Measurements from ENCODE around the gene TAS1R3. TPM values are rescaled to one million over a fixed set of nuclear protein-coding genes. Genes with fewer than 3 reads are reported as not detected.

Gene TAS1R3
- polyA plus RNA-seq, 1 donor from 2014 or later, result 1.0 TPM

DNA sequence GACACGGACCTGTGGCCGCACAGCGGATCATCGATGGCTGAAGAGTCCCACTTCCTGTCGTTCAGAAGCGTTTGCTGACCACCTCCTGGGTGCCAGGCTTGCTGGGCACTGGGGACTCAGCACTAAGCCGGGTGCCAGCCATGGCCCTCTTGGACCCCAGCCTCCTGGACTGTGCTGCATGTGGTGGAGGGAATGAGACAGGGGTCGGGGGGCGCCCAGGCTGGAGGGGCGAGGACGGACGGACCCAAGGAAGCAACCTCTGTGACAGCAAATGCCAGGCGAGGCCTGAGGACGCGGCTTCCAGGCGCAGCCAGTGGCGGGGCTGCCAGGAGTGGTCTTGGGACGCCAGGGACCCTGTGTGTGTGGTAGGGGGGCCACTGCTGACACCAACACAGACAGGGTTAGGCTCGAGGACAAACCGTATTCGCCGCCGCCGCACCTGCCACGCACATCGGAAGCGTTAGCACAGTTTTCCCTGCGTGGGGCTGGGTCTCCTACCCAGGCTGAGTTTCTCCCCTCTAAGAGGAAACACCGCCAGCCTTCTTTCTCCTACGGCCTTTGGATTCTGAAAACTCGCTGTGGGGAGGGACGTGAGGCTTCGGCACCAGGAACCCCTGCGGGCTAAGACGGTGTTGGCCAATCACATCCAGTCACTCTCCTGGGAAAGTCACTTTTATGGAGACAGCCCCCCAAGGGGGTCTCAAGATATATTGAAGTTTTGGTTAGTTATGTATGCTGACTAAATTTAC is 30.3 kb downstream of the TAS1R3 start:
- Histone ChIP-seq H3K27me3 (ENCODE audit: insufficient read depth, low read depth, low read length) (no peaks in the 10 kb centered on the region), H3K9me3 (ENCODE audit: low read length) (no peaks in the 10 kb centered on the region), H3F3A (ENCODE audit: insufficient read depth, low read length, poor library complexity, severe bottlenecking) (no peaks in the 10 kb centered on the region), H3K9ac (ENCODE audit: low read length) (no peak overlapping the region), H4K20me1 (ENCODE audit: insufficient read depth) (no peaks in the 10 kb centered on the region), H3K79me2 (replicated peaks; ENCODE audit: insufficient read depth, low read length) (no peaks in the 10 kb centered on the region), H3K36me3 (ENCODE audit: insufficient read depth, low read length) (no peaks in the 10 kb centered on the region), H3K9me2 (ENCODE audit: insufficient read depth, low read length) (no peaks in the 10 kb centered on the region), H3K4me2 (ENCODE audit: low read length) (no peak overlapping the region), H3K27ac (ENCODE audit: low read length) (no peak overlapping the region), H2AFZ (ENCODE audit: low read depth, low read length) (no peak overlapping the region), H3K4me3 (ENCODE audit: low read length) (no peak overlapping the region)
- TF ChIP-seq, protein P1, sequence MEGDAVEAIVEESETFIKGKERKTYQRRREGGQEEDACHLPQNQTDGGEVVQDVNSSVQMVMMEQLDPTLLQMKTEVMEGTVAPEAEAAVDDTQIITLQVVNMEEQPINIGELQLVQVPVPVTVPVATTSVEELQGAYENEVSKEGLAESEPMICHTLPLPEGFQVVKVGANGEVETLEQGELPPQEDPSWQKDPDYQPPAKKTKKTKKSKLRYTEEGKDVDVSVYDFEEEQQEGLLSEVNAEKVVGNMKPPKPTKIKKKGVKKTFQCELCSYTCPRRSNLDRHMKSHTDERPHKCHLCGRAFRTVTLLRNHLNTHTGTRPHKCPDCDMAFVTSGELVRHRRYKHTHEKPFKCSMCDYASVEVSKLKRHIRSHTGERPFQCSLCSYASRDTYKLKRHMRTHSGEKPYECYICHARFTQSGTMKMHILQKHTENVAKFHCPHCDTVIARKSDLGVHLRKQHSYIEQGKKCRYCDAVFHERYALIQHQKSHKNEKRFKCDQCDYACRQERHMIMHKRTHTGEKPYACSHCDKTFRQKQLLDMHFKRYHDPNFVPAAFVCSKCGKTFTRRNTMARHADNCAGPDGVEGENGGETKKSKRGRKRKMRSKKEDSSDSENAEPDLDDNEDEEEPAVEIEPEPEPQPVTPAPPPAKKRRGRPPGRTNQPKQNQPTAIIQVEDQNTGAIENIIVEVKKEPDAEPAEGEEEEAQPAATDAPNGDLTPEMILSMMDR (IDR thresholded peaks at IDR 0.05; ENCODE audit: poor library complexity, severe bottlenecking), result no peak
- TF ChIP-seq EP300 (conservative IDR thresholded peaks at IDR 0.05; ENCODE audit: poor library complexity, severe bottlenecking), result no peak

DNA sequence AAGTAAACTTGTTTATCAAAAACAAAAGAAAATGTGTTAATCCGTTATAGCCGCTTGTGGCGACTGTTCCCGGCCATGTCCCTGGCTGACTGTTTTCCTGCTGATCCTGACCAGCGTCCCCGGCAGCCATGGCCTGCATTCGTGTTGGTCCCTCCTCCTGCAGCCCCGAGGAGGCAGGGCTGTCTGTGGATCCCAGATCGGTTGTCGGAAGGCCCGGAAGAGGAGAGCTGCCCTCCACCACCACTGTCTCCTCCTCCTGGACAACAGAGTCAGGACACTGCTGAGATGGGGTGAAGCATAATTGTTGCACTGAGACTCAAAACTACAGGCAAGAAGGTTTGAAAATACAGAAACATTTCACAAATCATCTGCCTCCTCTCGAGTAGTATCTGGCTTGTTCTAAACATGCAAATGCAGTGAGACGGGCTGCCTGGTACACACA is 30.9 kb downstream of the TAS1R3 start:
- Histone ChIP-seq H3K27ac (ENCODE audit: low read length) (no peak overlapping the region), H3K4me3 (ENCODE audit: low read length) (no peak overlapping the region), H4K20me1 (ENCODE audit: insufficient read depth) (no peaks in the 10 kb centered on the region), H3K4me2 (ENCODE audit: low read length) (no peak overlapping the region), H3K27me3 (ENCODE audit: insufficient read depth, low read depth, low read length) (no peaks in the 10 kb centered on the region), H3F3A (ENCODE audit: insufficient read depth, low read length, poor library complexity, severe bottlenecking) (no peaks in the 10 kb centered on the region), H2AFZ (ENCODE audit: low read depth, low read length) (no peak overlapping the region), H3K36me3 (ENCODE audit: insufficient read depth, low read length) (no peaks in the 10 kb centered on the region), H3K79me2 (replicated peaks; ENCODE audit: insufficient read depth, low read length) (no peaks in the 10 kb centered on the region), H3K9ac (ENCODE audit: low read length) (no peak overlapping the region), H3K9me3 (ENCODE audit: low read length) (no peaks in the 10 kb centered on the region), H3K9me2 (ENCODE audit: insufficient read depth, low read length) (no peaks in the 10 kb centered on the region)
- TF ChIP-seq, protein P1 (IDR thresholded peaks at IDR 0.05; ENCODE audit: poor library complexity, severe bottlenecking), result no peak
- no peak for TF ChIP-seq POLR2AphosphoS5 (IDR thresholded peaks at IDR 0.05)
- TF ChIP-seq, protein P2, sequence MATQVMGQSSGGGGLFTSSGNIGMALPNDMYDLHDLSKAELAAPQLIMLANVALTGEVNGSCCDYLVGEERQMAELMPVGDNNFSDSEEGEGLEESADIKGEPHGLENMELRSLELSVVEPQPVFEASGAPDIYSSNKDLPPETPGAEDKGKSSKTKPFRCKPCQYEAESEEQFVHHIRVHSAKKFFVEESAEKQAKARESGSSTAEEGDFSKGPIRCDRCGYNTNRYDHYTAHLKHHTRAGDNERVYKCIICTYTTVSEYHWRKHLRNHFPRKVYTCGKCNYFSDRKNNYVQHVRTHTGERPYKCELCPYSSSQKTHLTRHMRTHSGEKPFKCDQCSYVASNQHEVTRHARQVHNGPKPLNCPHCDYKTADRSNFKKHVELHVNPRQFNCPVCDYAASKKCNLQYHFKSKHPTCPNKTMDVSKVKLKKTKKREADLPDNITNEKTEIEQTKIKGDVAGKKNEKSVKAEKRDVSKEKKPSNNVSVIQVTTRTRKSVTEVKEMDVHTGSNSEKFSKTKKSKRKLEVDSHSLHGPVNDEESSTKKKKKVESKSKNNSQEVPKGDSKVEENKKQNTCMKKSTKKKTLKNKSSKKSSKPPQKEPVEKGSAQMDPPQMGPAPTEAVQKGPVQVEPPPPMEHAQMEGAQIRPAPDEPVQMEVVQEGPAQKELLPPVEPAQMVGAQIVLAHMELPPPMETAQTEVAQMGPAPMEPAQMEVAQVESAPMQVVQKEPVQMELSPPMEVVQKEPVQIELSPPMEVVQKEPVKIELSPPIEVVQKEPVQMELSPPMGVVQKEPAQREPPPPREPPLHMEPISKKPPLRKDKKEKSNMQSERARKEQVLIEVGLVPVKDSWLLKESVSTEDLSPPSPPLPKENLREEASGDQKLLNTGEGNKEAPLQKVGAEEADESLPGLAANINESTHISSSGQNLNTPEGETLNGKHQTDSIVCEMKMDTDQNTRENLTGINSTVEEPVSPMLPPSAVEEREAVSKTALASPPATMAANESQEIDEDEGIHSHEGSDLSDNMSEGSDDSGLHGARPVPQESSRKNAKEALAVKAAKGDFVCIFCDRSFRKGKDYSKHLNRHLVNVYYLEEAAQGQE (IDR thresholded peaks at IDR 0.05; ENCODE audit: borderline replicate concordance), result no peak
- no peak for TF ChIP-seq EP300 (conservative IDR thresholded peaks at IDR 0.05; ENCODE audit: poor library complexity, severe bottlenecking)
- TF ChIP-seq EZH2 (IDR thresholded peaks at IDR 0.05; ENCODE audit: borderline replicate concordance, insufficient read depth, low read length, poor library complexity, severe bottlenecking), result no peak
- no peak for TF ChIP-seq TAF1 (IDR thresholded peaks at IDR 0.05; ENCODE audit: low read depth)
- no peak for TF ChIP-seq MXI1 (conservative IDR thresholded peaks at IDR 0.05; ENCODE audit: poor library complexity, severe bottlenecking)
- TF ChIP-seq RAD21 (conservative IDR thresholded peaks at IDR 0.05), result no peak
- no peak for TF ChIP-seq SMC3 (conservative IDR thresholded peaks at IDR 0.05; ENCODE audit: poor library complexity)

All from neural cell (in vitro differentiated cells).